ENCODE measurements around the gene WNT3A.
"Not testable (repeated sequence)": the region's sequence is repeated elsewhere in the genome, so short reads cannot be mapped to it uniquely, and the experiment has no call there.

Gene WNT3A

GRCh38 chr1:227972843-227973374 lies 33.9 kb upstream of the WNT3A start:
- not testable (repeated sequence) for H3K4me1 ChIP-seq (ENCODE audit: insufficient read depth, low read length); H3K27ac ChIP-seq (ENCODE audit: low read depth, low read length); H3K4me3 ChIP-seq (ENCODE audit: low read length); H3K36me3 ChIP-seq (ENCODE audit: insufficient read depth, low read length); H3K27me3 ChIP-seq (ENCODE audit: insufficient read depth, low read length); H3K9me3 ChIP-seq (ENCODE audit: insufficient read depth, low read depth, low read length); H3K9ac ChIP-seq (ENCODE audit: low read depth, low read length)
- 93% methylated on average over 22 of the region's 22 CpGs for WGBS

GRCh38 chr1:227973724-227974288 lies 33.0 kb upstream of the WNT3A start:
- not testable (repeated sequence) for H3K9me3 ChIP-seq (ENCODE audit: insufficient read depth, low read depth, low read length); H3K27me3 ChIP-seq (ENCODE audit: insufficient read depth, low read length); H3K9ac ChIP-seq (ENCODE audit: low read depth, low read length); H3K4me3 ChIP-seq (ENCODE audit: low read length); H3K36me3 ChIP-seq (ENCODE audit: insufficient read depth, low read length); H3K4me1 ChIP-seq (ENCODE audit: insufficient read depth, low read length); H3K27ac ChIP-seq (ENCODE audit: low read depth, low read length)
- 95% methylated on average over 25 of the region's 32 CpGs for WGBS

- H3K9ac ChIP-seq (ENCODE audit: low read depth, low read length); H3K27ac ChIP-seq (ENCODE audit: low read depth, low read length); H3K36me3 ChIP-seq (ENCODE audit: insufficient read depth, low read length); H3K9me3 ChIP-seq (ENCODE audit: insufficient read depth, low read depth, low read length); H3K4me1 ChIP-seq (ENCODE audit: insufficient read depth, low read length); H3K27me3 ChIP-seq (ENCODE audit: insufficient read depth, low read length); H3K4me3 ChIP-seq (ENCODE audit: low read length): not testable (repeated sequence)
- WGBS: 91% methylated on average over 14 of the region's 21 CpGs
These were observed 31.1 kb upstream of the WNT3A start for GRCh38 chr1:227975583-227976283.

GRCh38 chr1:227987181-227987580 lies 19.6 kb upstream of the WNT3A start:
- Histone ChIP-seq H3K27ac (ENCODE audit: low read depth, low read length) (no peak overlapping the region), H3K4me1 (ENCODE audit: insufficient read depth, low read length) (no peaks in the 10 kb centered on the region), H3K4me3 (ENCODE audit: low read length) (no peak overlapping the region), H3K27me3 (ENCODE audit: insufficient read depth, low read length) (peaks cover 36% of the 10 kb centered on the region), H3K9ac (ENCODE audit: low read depth, low read length) (no peak overlapping the region), H3K36me3 (ENCODE audit: insufficient read depth, low read length) (no peaks in the 10 kb centered on the region), H3K9me3 (ENCODE audit: insufficient read depth, low read depth, low read length) (no peaks in the 10 kb centered on the region)
- WGBS: 97% methylated on average over 2 of the region's 2 CpGs

GRCh38 chr1:227994632-227995300 lies 12.0 kb upstream of the WNT3A start:
- 80% methylated on average over 7 of the region's 7 CpGs for WGBS
- Histone ChIP-seq H3K27ac (ENCODE audit: low read depth, low read length) (no peak overlapping the region), H3K4me1 (ENCODE audit: insufficient read depth, low read length) (no peaks in the 10 kb centered on the region), H3K9me3 (ENCODE audit: insufficient read depth, low read depth, low read length) (peaks cover 12% of the 10 kb centered on the region; the same call in 1 of the 2 replicates), H3K9ac (ENCODE audit: low read depth, low read length) (no peak overlapping the region), H3K27me3 (ENCODE audit: insufficient read depth, low read length) (peaks cover 32% of the 10 kb centered on the region), H3K4me3 (ENCODE audit: low read length) (no peak overlapping the region), H3K36me3 (ENCODE audit: insufficient read depth, low read length) (no peaks in the 10 kb centered on the region)

GRCh38 chr1:227996187-227996950 lies 10.4 kb upstream of the WNT3A start:
- peaks cover 45% of the 10 kb centered on the region for H3K27me3 ChIP-seq (ENCODE audit: insufficient read depth, low read length)
- H3K36me3 ChIP-seq (ENCODE audit: insufficient read depth, low read length): no peaks in the 10 kb centered on the region
- no CpG with 5 or more reads among the region's 1 CpG for WGBS
- no peak overlapping the region for H3K27ac ChIP-seq (ENCODE audit: low read depth, low read length)
- H3K4me3 ChIP-seq (ENCODE audit: low read length): no peak overlapping the region
- no peak overlapping the region for H3K9ac ChIP-seq (ENCODE audit: low read depth, low read length)
- peaks cover 12% of the 10 kb centered on the region; the same call in 1 of the 2 replicates for H3K9me3 ChIP-seq (ENCODE audit: insufficient read depth, low read depth, low read length)
- H3K4me1 ChIP-seq (ENCODE audit: insufficient read depth, low read length): no peaks in the 10 kb centered on the region

- H3K4me3 ChIP-seq (ENCODE audit: low read length): no peak overlapping the region
- peaks cover 12% of the 10 kb centered on the region; the same call in 1 of the 2 replicates for H3K9me3 ChIP-seq (ENCODE audit: insufficient read depth, low read depth, low read length)
- H3K4me1 ChIP-seq (ENCODE audit: insufficient read depth, low read length): no peaks in the 10 kb centered on the region
- H3K27me3 ChIP-seq (ENCODE audit: insufficient read depth, low read length): peaks cover 61% of the 10 kb centered on the region
- no peak overlapping the region for H3K9ac ChIP-seq (ENCODE audit: low read depth, low read length)
- 79% methylated on average over 6 of the region's 6 CpGs for WGBS
- H3K27ac ChIP-seq (ENCODE audit: low read depth, low read length): no peak overlapping the region
- no peaks in the 10 kb centered on the region for H3K36me3 ChIP-seq (ENCODE audit: insufficient read depth, low read length)
These were observed 8.3 kb upstream of the WNT3A start for GRCh38 chr1:227998374-227999055.

GRCh38 chr1:227999056-227999930 lies 7.5 kb upstream of the WNT3A start:
- Histone ChIP-seq H3K27me3 (ENCODE audit: insufficient read depth, low read length) (peaks cover 69% of the 10 kb centered on the region), H3K4me1 (ENCODE audit: insufficient read depth, low read length) (no peaks in the 10 kb centered on the region), H3K9me3 (ENCODE audit: insufficient read depth, low read depth, low read length) (peaks cover 12% of the 10 kb centered on the region; the same call in 1 of the 2 replicates), H3K27ac (ENCODE audit: low read depth, low read length) (no peak overlapping the region), H3K36me3 (ENCODE audit: insufficient read depth, low read length) (no peaks in the 10 kb centered on the region), H3K9ac (ENCODE audit: low read depth, low read length) (no peak overlapping the region), H3K4me3 (ENCODE audit: low read length) (no peak overlapping the region)
- WGBS: 27% methylated on average over 7 of the region's 7 CpGs

- peaks cover 70% of the 10 kb centered on the region for H3K27me3 ChIP-seq (ENCODE audit: insufficient read depth, low read length)
- peaks cover 12% of the 10 kb centered on the region; the same call in 1 of the 2 replicates for H3K9me3 ChIP-seq (ENCODE audit: insufficient read depth, low read depth, low read length)
- H3K36me3 ChIP-seq (ENCODE audit: insufficient read depth, low read length): no peaks in the 10 kb centered on the region
- H3K9ac ChIP-seq (ENCODE audit: low read depth, low read length): no peak overlapping the region
- WGBS: 97% methylated on average over 5 of the region's 5 CpGs
- peaks cover 7% of the 10 kb centered on the region; the same call in 1 of the 2 replicates for H3K4me1 ChIP-seq (ENCODE audit: insufficient read depth, low read length)
- H3K4me3 ChIP-seq (ENCODE audit: low read length): no peak overlapping the region
- no peak overlapping the region for H3K27ac ChIP-seq (ENCODE audit: low read depth, low read length)
These were observed 6.4 kb upstream of the WNT3A start for GRCh38 chr1:228000416-228000815.

Measured in HUES64 (cell line).